DOHH2 (cell line): ENCODE data around the gene CCDC154.
A peak's percentile ranks its signal among the peaks of the same experiment; 100 is the strongest.
"Not testable (repeated sequence)": the region's sequence is repeated elsewhere in the genome, so short reads cannot be mapped to it uniquely, and the experiment has no call there.

ENCODE experiments used
- H3F3A ChIP-seq: fragments of 200-600 bp; sonication (generic), shearing (Covaris generic); 2 replicates; pipeline ENCODE4 v1.6.0; 2016; ENCODE audit warnings: antibody characterized with exemption, mild to moderate bottlenecking; ENCODE audit not compliant: control insufficient read depth, insufficient read depth
- H3K27ac ChIP-seq: fragments of 200-600 bp; sonication (generic); 2 replicates; pipeline ENCODE4 v1.5.1; 2014; ENCODE audit warnings: low read depth, mild to moderate bottlenecking, low read length, moderate library complexity
- H3K27me3 ChIP-seq: fragments of 200-600 bp; sonication (generic); 2 replicates; pipeline ENCODE4 v1.6.1; 2014; ENCODE audit warnings: mild to moderate bottlenecking, low read length, mixed read lengths; ENCODE audit not compliant: control insufficient read depth
- H3K36me3 ChIP-seq: fragments of 200-600 bp; sonication (generic); 2 replicates; pipeline ENCODE4 v1.6.1; 2014; ENCODE audit warnings: mild to moderate bottlenecking, low read length, moderate library complexity, mixed read lengths; ENCODE audit not compliant: control insufficient read depth
- H3K4me1 ChIP-seq: fragments of 200-600 bp; sonication (generic); 2 replicates; pipeline ENCODE4 v1.6.1; 2014; ENCODE audit warnings: mild to moderate bottlenecking, low read length, mixed read lengths; ENCODE audit not compliant: control insufficient read depth
- H3K4me2 ChIP-seq: fragments of 200-600 bp; sonication (generic); 2 replicates; pipeline ENCODE4 v1.6.0; 2014; ENCODE audit warnings: mild to moderate bottlenecking, low read length, moderate library complexity
- H3K4me3 ChIP-seq: fragments of 200-600 bp; sonication (generic); 2 replicates; pipeline ENCODE4 v1.5.1; 2014; ENCODE audit warnings: mild to moderate bottlenecking, low read length, mixed read lengths
- H3K79me2 ChIP-seq: fragments of 200-600 bp; sonication (generic); 2 replicates; pipeline ENCODE4 v1.6.1; 2014; ENCODE audit warnings: mild to moderate bottlenecking, low read length, mixed read lengths; ENCODE audit not compliant: control insufficient read depth
- H3K9me2 ChIP-seq: fragments of 200-600 bp; sonication (generic); replicated peaks from 2 replicates; pipeline ENCODE4 v1.6.1; 2014; ENCODE audit warnings: mild to moderate bottlenecking, low read length, mixed read lengths; ENCODE audit not compliant: control insufficient read depth
- H3K9me3 ChIP-seq: fragments of 200-600 bp; sonication (generic); 2 replicates; pipeline ENCODE4 v1.6.1; 2014; ENCODE audit warnings: antibody characterized with exemption, low read length, mixed read lengths; ENCODE audit not compliant: control insufficient read depth, insufficient read depth
- H4K20me1 ChIP-seq: fragments of 200-600 bp; sonication (generic); 2 replicates; pipeline ENCODE4 v1.6.0; 2014; ENCODE audit warnings: low read depth, mild to moderate bottlenecking, antibody characterized with exemption, low read length, moderate library complexity; ENCODE audit not compliant: control insufficient read depth, insufficient read depth
- CTCF ChIP-seq: fragments of 200-600 bp; sonication (generic); IDR thresholded peaks from one replicate; pipeline ENCODE4 v1.5.1; 2014; ENCODE audit warnings: antibody characterized with exemption, mild to moderate bottlenecking, low read depth, low read length; ENCODE audit not compliant: poor library complexity, severe bottlenecking
- EZH2phosphoT487 ChIP-seq: fragments of 200-600 bp; sonication (generic); IDR thresholded peaks from 2 replicates; pipeline ENCODE4 v1.6.1; 2017; ENCODE audit warnings: borderline replicate concordance, mild to moderate bottlenecking, antibody characterized with exemption, low read length, moderate library complexity, mixed read lengths

The CCDC154 gene

GRCh38 chr16:1470481-1471251 lies 26.3 kb upstream of the CCDC154 start:
- H3F3A ChIP-seq, result peaks cover 6% of the 10 kb centered on the region; the same call in 1 of the 2 replicates
- H3K4me1 ChIP-seq, result peaks cover 53% of the 10 kb centered on the region
- no peaks in the 10 kb centered on the region for H3K9me2 ChIP-seq
- TF ChIP-seq CTCF (no peak), EZH2phosphoT487 (no peak)
- H3K27me3 ChIP-seq, result no peaks in the 10 kb centered on the region
- peak overlapping the region; percentile 94 for H3K4me2 ChIP-seq
- H3K4me3 ChIP-seq, result peak overlapping the region; percentile 74
- peaks cover 96% of the 10 kb centered on the region for H3K79me2 ChIP-seq
- 0 out of 2 replicates have a peak, but pooled peaks cover 4% of the 10 kb centered on the region for H3K36me3 ChIP-seq
- peak overlapping the region; percentile 79 for H3K27ac ChIP-seq
- H4K20me1 ChIP-seq, result no peaks in the 10 kb centered on the region
- H3K9me3 ChIP-seq, result no peaks in the 10 kb centered on the region

- H3K4me1 ChIP-seq, result peaks cover 49% of the 10 kb centered on the region
- no peaks in the 10 kb centered on the region for H3K9me2 ChIP-seq
- H3K36me3 ChIP-seq, result no peaks in the 10 kb centered on the region
- no peaks in the 10 kb centered on the region for H3K9me3 ChIP-seq
- H3K4me2 ChIP-seq, result peak overlapping the region; percentile 94
- H4K20me1 ChIP-seq, result no peaks in the 10 kb centered on the region
- H3K4me3 ChIP-seq, result peak overlapping the region; percentile 74
- TF ChIP-seq EZH2phosphoT487 (no peak), CTCF (no peak)
- peaks cover 93% of the 10 kb centered on the region for H3K79me2 ChIP-seq
- H3F3A ChIP-seq, result peaks cover 6% of the 10 kb centered on the region; the same call in 1 of the 2 replicates
- H3K27ac ChIP-seq, result peak overlapping the region; percentile 79
- H3K27me3 ChIP-seq, result no peaks in the 10 kb centered on the region
Observed at GRCh38 chr16:1469693-1470201, 25.4 kb upstream of the CCDC154 start.

GRCh38 chr16:1469141-1469540 lies 24.8 kb upstream of the CCDC154 start:
- not testable (repeated sequence) for H4K20me1 ChIP-seq, H3K9me2 ChIP-seq, H3K9me3 ChIP-seq, H3F3A ChIP-seq, H3K27me3 ChIP-seq, H3K36me3 ChIP-seq
- H3K4me2 ChIP-seq, result peak overlapping the region; percentile 94
- peak overlapping the region; percentile 74 for H3K4me3 ChIP-seq
- H3K4me1 ChIP-seq, result peaks cover 48% of the 10 kb centered on the region
- H3K79me2 ChIP-seq, result peaks cover 87% of the 10 kb centered on the region
- H3K27ac ChIP-seq, result peak overlapping the region; percentile 79

GRCh38 chr16:1468426-1468810 lies 24.1 kb upstream of the CCDC154 start:
- no peaks in the 10 kb centered on the region for H3K36me3 ChIP-seq
- no peak overlapping the region for H3K4me3 ChIP-seq
- H3F3A ChIP-seq, result peaks cover 6% of the 10 kb centered on the region; the same call in 1 of the 2 replicates
- H3K27me3 ChIP-seq, result no peaks in the 10 kb centered on the region
- H3K9me3 ChIP-seq, result no peaks in the 10 kb centered on the region
- H3K27ac ChIP-seq, result no peak overlapping the region
- H3K4me1 ChIP-seq, result peaks cover 41% of the 10 kb centered on the region
- TF ChIP-seq EZH2phosphoT487, result no peak
- no peak for TF ChIP-seq CTCF
- peaks cover 79% of the 10 kb centered on the region for H3K79me2 ChIP-seq
- H3K4me2 ChIP-seq, result no peak overlapping the region
- no peaks in the 10 kb centered on the region for H3K9me2 ChIP-seq
- H4K20me1 ChIP-seq, result no peaks in the 10 kb centered on the region
